NB4 (cell line): ENCODE measurements around the gene TSEN15.

Experiments
- MYC ChIP-seq: IDR thresholded peaks from 2 replicates; pipeline ENCODE4 v1.6.1; 2011; ENCODE audit warnings: low read depth, low read length
- POLR2A ChIP-seq: IDR thresholded peaks from 2 replicates; pipeline ENCODE4 v1.6.1; 2011; ENCODE audit warnings: mild to moderate bottlenecking; ENCODE audit not compliant: insufficient read length; ENCODE audit errors: extremely low read depth
- TF ChIP-seq, protein P1 (sequence below): IDR thresholded peaks from one replicate; pipeline ENCODE4 v1.5.1; 2012; ENCODE audit warnings: low read depth, low read length
- TF ChIP-seq, protein P2 (sequence below): IDR thresholded peaks from 2 replicates; pipeline ENCODE4 v1.6.1; 2011; ENCODE audit warnings: low read depth, low read length

DNA sequence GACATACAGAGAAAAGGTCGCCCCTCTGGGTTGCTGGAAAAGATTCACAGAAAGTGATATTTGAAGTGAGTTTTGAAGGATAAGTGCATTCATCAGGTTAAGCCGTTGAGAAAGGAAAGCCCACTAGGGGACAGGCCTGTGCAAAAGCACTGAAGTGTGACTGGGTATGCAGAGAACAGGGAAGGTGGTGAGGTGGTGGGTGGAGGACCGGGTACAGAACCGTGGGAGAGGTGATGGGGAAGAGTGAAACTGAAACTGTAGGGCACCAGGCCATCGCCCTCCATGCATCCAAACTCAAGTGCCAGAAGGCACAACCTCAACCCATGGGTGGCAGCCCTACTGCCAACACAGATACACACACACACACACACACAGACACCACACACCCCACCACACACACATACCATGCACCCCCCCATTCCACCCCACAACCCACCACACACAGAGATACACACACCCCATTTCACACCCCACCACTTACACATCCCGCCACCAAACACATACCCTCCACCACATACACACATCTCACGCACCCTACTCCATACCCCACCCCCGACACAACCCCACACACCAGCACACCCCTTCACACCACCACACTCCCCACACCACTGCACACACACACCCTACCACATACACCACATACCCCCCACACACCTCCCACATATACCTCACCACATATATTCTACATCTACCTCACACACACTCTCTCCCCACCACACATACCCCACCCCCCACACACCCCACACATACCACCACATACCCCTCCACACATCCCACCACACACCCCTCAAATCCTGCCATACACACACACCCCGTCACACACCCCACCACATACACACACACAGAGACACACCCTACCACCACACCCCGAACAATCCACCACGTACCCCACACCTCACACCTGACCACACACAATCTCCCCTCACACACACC, 59.0 kb downstream of the TSEN15 start:
- TF ChIP-seq, protein P1, sequence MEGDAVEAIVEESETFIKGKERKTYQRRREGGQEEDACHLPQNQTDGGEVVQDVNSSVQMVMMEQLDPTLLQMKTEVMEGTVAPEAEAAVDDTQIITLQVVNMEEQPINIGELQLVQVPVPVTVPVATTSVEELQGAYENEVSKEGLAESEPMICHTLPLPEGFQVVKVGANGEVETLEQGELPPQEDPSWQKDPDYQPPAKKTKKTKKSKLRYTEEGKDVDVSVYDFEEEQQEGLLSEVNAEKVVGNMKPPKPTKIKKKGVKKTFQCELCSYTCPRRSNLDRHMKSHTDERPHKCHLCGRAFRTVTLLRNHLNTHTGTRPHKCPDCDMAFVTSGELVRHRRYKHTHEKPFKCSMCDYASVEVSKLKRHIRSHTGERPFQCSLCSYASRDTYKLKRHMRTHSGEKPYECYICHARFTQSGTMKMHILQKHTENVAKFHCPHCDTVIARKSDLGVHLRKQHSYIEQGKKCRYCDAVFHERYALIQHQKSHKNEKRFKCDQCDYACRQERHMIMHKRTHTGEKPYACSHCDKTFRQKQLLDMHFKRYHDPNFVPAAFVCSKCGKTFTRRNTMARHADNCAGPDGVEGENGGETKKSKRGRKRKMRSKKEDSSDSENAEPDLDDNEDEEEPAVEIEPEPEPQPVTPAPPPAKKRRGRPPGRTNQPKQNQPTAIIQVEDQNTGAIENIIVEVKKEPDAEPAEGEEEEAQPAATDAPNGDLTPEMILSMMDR = no peak
- no peak for TF ChIP-seq POLR2A
- TF ChIP-seq, protein P2, sequence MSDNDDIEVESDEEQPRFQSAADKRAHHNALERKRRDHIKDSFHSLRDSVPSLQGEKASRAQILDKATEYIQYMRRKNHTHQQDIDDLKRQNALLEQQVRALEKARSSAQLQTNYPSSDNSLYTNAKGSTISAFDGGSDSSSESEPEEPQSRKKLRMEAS = no peak
- TF ChIP-seq MYC = no peak
